GM12872 (cell line): ENCODE data around the gene ZNF283.

ENCODE experiments used
- TF ChIP-seq, protein P1 (sequence below): IDR thresholded peaks from 3 replicates; pipeline ENCODE4 v1.5.1; 2011; ENCODE audit warnings: low read depth, mild to moderate bottlenecking, low read length, moderate library complexity; ENCODE audit not compliant: insufficient read depth

ZNF283 gene

DNA sequence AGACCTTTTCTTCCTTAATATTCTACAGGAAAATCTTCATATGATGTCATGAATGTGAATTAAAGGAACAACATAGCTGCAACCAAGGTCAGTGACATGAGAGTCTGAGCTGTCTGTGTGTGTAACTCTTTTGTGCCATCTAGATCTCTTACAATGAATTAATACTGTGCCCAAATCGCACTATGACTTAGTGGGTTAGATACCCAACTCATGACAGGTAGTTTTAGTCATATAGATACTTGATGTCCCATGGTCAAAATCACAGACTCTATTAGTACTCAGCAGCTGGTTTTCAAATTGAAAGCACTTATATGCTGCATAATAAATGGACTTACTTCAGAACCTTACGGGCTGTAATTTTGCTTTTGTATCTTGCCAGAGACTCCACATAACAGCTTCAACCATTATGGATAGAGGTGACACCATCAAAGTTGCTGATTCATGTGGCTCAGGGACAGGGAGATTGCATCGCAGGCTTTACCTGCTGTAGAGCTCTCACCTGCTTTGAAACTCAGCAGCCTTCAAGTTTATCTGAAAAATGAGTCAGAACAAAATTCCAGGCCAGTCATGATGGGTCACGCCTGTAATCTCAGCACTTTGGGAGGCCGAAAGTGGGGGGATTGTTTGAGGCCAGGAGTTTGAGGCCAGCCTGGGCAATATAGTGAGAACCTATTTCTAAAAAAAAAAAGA, 12.3 kb upstream of the ZNF283 start:
- TF ChIP-seq, protein P1, sequence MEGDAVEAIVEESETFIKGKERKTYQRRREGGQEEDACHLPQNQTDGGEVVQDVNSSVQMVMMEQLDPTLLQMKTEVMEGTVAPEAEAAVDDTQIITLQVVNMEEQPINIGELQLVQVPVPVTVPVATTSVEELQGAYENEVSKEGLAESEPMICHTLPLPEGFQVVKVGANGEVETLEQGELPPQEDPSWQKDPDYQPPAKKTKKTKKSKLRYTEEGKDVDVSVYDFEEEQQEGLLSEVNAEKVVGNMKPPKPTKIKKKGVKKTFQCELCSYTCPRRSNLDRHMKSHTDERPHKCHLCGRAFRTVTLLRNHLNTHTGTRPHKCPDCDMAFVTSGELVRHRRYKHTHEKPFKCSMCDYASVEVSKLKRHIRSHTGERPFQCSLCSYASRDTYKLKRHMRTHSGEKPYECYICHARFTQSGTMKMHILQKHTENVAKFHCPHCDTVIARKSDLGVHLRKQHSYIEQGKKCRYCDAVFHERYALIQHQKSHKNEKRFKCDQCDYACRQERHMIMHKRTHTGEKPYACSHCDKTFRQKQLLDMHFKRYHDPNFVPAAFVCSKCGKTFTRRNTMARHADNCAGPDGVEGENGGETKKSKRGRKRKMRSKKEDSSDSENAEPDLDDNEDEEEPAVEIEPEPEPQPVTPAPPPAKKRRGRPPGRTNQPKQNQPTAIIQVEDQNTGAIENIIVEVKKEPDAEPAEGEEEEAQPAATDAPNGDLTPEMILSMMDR = no peak

DNA sequence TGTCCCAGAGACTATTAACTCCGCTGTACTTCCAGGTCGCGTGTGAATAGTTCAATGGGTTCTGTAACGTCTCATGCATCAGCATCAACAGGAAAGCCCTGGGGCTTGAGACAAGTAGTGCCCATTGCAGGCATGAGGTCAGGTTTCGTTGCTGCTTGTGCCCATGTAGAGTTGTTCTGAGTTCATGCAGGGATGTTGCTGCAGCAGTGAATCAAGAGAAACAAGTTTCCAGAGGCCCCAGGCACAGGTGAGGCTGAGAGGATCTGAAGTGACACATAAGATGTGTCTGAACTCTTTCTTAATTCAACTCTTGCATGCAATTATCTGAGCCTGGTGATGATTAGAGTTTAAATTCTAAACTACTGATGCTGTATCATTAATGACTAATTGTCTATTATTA, 8.6 kb upstream of the ZNF283 start:
- TF ChIP-seq, protein P1 = no peak

DNA sequence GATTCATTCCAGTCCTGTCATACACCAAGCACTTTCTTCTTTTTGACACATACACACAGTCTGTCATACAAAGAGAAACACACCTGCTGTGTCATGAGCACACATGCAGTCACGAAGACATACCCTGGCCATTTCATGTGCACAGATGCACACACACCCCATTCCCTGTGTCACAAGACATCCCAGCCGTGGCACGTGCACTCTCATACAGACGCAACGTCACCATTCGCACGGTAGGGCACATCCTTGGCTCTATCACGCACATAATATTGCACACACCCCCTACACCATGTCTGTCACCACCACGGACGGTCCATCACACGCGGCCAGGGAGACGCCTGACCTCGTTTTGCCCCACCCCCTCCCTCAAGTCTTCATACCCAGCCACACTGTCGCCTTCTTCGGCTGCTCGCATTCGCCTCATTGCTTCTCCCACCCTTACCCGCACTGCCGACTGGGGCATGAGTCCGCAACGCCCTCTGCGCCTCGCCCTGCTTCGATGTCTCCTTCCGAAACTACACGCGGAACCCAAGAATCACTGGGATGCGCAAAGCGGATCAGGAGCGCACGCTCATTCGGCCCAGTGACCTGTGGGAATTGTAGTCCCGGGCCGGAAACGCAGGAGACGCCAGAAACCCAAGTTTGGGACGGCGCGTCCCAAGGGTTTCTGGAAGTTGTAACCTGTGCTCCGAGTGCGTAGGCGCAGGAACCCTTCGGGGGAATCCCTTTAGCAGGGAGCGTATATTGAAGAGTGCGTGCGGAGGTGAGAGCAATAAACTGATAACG, 6.8 kb upstream of the ZNF283 start:
- TF ChIP-seq, protein P1 = no peak

DNA sequence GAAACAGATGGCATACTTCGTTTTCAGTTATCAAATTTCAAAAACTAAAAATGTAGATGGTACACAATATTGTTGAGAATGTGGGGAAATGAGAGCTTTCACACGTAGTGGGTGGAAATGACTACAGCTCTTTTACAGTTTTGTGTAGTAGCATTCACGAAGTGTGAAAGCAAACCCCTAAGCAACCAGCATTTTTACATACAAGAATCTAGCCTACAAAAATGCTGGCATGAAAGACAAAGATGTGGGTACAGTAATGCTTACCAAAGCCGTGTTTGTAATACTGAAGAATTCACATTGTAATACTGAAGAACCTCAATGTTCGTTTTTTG, 6.3 kb upstream of the ZNF283 start:
- TF ChIP-seq, protein P1 = no peak

DNA sequence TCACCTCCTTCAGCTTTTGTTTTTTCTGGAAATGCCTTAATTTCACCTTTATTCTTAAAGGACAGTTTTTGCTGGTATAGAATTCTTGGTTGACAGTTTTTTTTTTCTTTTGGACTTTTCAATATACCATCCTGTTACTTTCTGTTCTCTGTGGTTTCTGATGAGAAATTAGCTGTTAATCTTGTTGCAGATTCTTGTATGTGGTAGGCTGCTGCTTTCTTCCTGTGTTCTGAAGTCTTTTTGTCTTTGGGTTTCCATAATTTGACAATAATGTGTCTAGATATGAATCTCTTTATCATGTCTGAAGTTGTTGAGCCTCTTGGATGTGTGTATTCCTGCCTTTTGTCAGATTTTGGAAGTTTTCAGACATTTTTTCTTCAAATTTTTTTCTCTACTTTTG, 12.0 kb downstream of the ZNF283 start:
- TF ChIP-seq, protein P1 = no peak

DNA sequence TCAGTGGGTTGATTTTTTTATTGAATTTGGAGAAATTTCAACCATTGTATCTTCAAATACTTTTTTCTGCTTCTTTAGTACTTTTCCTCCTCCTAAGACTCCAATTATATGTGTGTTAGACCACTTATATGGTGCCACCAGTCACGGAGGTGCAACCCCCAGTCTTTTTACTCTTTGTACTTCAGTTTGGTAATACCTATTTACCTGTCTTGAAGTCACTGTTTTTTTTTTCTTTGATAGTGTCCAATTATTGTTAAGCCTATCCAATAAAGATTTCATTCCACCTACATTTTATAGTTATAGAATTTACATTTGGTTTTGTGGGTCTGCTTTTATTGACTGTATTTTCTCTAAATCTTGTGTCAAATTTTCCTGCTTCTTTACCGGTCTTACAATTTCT, 14.9 kb downstream of the ZNF283 start:
- TF ChIP-seq, protein P1 = no peak

DNA sequence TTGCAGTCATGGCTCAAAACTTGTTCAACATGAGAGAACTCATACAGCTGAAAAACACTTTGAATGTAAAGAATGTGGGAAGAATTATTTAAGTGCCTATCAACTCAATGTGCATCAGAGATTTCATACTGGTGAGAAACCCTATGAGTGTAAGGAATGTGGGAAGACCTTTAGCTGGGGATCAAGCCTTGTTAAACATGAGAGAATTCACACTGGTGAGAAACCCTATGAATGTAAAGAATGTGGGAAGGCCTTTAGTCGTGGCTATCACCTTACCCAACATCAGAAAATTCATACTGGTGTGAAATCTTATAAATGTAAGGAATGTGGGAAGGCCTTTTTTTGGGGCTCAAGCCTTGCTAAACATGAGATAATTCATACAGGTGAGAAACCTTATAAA, 20.1 kb downstream of the ZNF283 start:
- TF ChIP-seq, protein P1 = no peak
